ENCODE results near the gene SLC6A3. TPM values are rescaled to one million over a fixed set of nuclear protein-coding genes. Genes with fewer than 3 reads are reported as not detected.

SLC6A3 gene
- total RNA-seq, 1 experiment from 2014 or later, result 0.74 TPM

GRCh38 chr5:1378096-1378495, 67.1 kb downstream of the SLC6A3 start:
- H3K27ac Mint-ChIP-seq, result no peak overlapping the region
- H3K4me1 Mint-ChIP-seq, result 0 out of 2 replicates have a peak, but pooled peaks cover 4% of the 10 kb centered on the region
- POLR2A ChIA-PET, result no interaction called here
- peaks cover 2% of the 10 kb centered on the region; the same call in 1 of the 2 replicates for H3K36me3 Mint-ChIP-seq
- DNase-seq (ENCODE audit: low spot score), result no peak
- CTCF ChIA-PET, result interaction anchor here (0.9 kb wide), 1 partner anchor 90 kb away, joined by 3 read pairs; no protein-coding TSS in a partner anchor
- peaks cover 52% of the 10 kb centered on the region for H3K27me3 Mint-ChIP-seq (ENCODE audit: low read depth)
- H3K4me3 Mint-ChIP-seq, result no peak overlapping the region
- TF ChIP-seq RORB (CRISPR knock-in tag; IDR thresholded peaks at IDR 0.05) (no peak), ATF3 (CRISPR knock-in tag; conservative IDR thresholded peaks at IDR 0.05) (no peak), RELA (CRISPR knock-in tag; IDR thresholded peaks at IDR 0.05; ENCODE audit: borderline replicate concordance) (no peak), JUN (CRISPR knock-in tag; IDR thresholded peaks at IDR 0.05) (no peak), ZNF671 (CRISPR knock-in tag; IDR thresholded peaks at IDR 0.05) (no peak)
- H3K9me3 Mint-ChIP-seq, result peaks cover 6% of the 10 kb centered on the region
- no peak for ATAC-seq

GRCh38 chr5:1376981-1377380, 68.3 kb downstream of the SLC6A3 start:
- Mint-ChIP-seq H3K9me3 (peaks cover 6% of the 10 kb centered on the region), H3K27ac (no peak overlapping the region), H3K27me3 (ENCODE audit: low read depth) (peaks cover 48% of the 10 kb centered on the region), H3K36me3 (peaks cover 2% of the 10 kb centered on the region; the same call in 1 of the 2 replicates), H3K4me1 (0 out of 2 replicates have a peak, but pooled peaks cover 4% of the 10 kb centered on the region), H3K4me3 (no peak overlapping the region)
- no peak for ATAC-seq
- no peak for TF ChIP-seq ELF4 (CRISPR knock-in tag; IDR thresholded peaks at IDR 0.05; ENCODE audit: low read depth)
- TF ChIP-seq CDX4 (CRISPR knock-in tag; IDR thresholded peaks at IDR 0.05; ENCODE audit: borderline replicate concordance), result no peak
- no peak for TF ChIP-seq AR (CRISPR knock-in tag; IDR thresholded peaks at IDR 0.05)
- no peak for TF ChIP-seq ETV6 (CRISPR knock-in tag; IDR thresholded peaks at IDR 0.05)
- no peak for TF ChIP-seq PREB (CRISPR knock-in tag; IDR thresholded peaks at IDR 0.05; ENCODE audit: borderline replicate concordance)
- CTCF ChIA-PET, result no interaction called here
- POLR2A ChIA-PET, result no interaction called here
- DNase-seq (ENCODE audit: low spot score), result no peak

GRCh38 chr5:1375871-1376810, 69.1 kb downstream of the SLC6A3 start:
- Mint-ChIP-seq H3K36me3 (peaks cover 2% of the 10 kb centered on the region; the same call in 1 of the 2 replicates), H3K4me3 (no peak overlapping the region), H3K4me1 (0 out of 2 replicates have a peak, but pooled peaks cover 4% of the 10 kb centered on the region), H3K27me3 (ENCODE audit: low read depth) (peaks cover 40% of the 10 kb centered on the region), H3K9me3 (peaks cover 6% of the 10 kb centered on the region), H3K27ac (no peak overlapping the region)
- no peak for DNase-seq (ENCODE audit: low spot score)
- ChIA-PET POLR2A (no interaction called here), CTCF (no interaction called here)
- no peak for ATAC-seq
- TF ChIP-seq ZNF121 (CRISPR knock-in tag; IDR thresholded peaks at IDR 0.05) (no peak), E2F5 (CRISPR knock-in tag; IDR thresholded peaks at IDR 0.05) (no peak), ZNF317 (CRISPR knock-in tag; IDR thresholded peaks at IDR 0.05; ENCODE audit: borderline replicate concordance, low read depth) (no peak), ZNF532 (CRISPR knock-in tag; IDR thresholded peaks at IDR 0.05; ENCODE audit: borderline replicate concordance) (no peak), ZNF263 (CRISPR knock-in tag; IDR thresholded peaks at IDR 0.05; ENCODE audit: low read depth) (no peak), ZNF281 (CRISPR knock-in tag; IDR thresholded peaks at IDR 0.05) (no peak), TEAD1 (CRISPR knock-in tag; IDR thresholded peaks at IDR 0.05) (no peak)
